ENCODE data around the gene ARRDC3.

GRCh38 chr5:91401175-91401574, 18.1 kb upstream of the ARRDC3 start:
- TF ChIP-seq TFAP4 (CRISPR knock-in tag; IDR thresholded peaks at IDR 0.05; ENCODE audit: borderline replicate concordance) (no peak), IFI16 (CRISPR knock-in tag; IDR thresholded peaks at IDR 0.05) (no peak), ELF1 (tag; IDR thresholded peaks at IDR 0.05) (no peak), GTF2E2 (tag; IDR thresholded peaks at IDR 0.05) (no peak), ZBTB8A (IDR thresholded peaks at IDR 0.05; ENCODE audit: partially characterized antibody) (no peak), ZBTB33 (CRISPR knock-in tag; IDR thresholded peaks at IDR 0.05) (no peak), CTCF (IDR thresholded peaks at IDR 0.05 in 2 of 3, conservative IDR thresholded peaks at IDR 0.05 in 1 of 3; ENCODE audit: insufficient read depth in 2 of 3, low read depth in 1 of 3, low read length in 3 of 3) (no peak), CREM (IDR thresholded peaks at IDR 0.05; ENCODE audit: low read depth) (no peak), ZNF232 (CRISPR knock-in tag; IDR thresholded peaks at IDR 0.05) (no peak), KDM4B (IDR thresholded peaks at IDR 0.05; ENCODE audit: borderline replicate concordance in 2 of 2, low read depth in 1 of 2) (no peak), TEAD4 (IDR thresholded peaks at IDR 0.05; ENCODE audit: low read length) (no peak), TEAD4 (CRISPR knock-in tag; IDR thresholded peaks at IDR 0.05; ENCODE audit: borderline replicate concordance) (no peak), BACH1 (tag; IDR thresholded peaks at IDR 0.05) (no peak), CHCHD3 (CRISPR knock-in tag; IDR thresholded peaks at IDR 0.05) (no peak)
- TF ChIP-seq, protein P1, sequence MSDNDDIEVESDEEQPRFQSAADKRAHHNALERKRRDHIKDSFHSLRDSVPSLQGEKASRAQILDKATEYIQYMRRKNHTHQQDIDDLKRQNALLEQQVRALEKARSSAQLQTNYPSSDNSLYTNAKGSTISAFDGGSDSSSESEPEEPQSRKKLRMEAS (CRISPR knock-in tag; IDR thresholded peaks at IDR 0.05) = no peak
